Measurements from ENCODE around the gene MACROD2. TPM values are rescaled to one million over a fixed set of nuclear protein-coding genes. Genes with fewer than 3 reads are reported as not detected.
"Not testable (repeated sequence)": the region's sequence is repeated elsewhere in the genome, so short reads cannot be mapped to it uniquely, and the experiment has no call there.

The MACROD2 gene
- polyA plus RNA-seq, 5 donors = 5.3 to 8.3 (median 8.1) TPM

- no peak for DNase-seq
Measured at GRCh38 chr20:15158533-15158932, 1163.2 kb downstream of the MACROD2 start.

GRCh38 chr20:15162079-15162647 is 1166.8 kb downstream of the MACROD2 start:
- no peak for DNase-seq

GRCh38 chr20:15163632-15164031 is 1168.3 kb downstream of the MACROD2 start:
- DNase-seq = no peak

- no peak for DNase-seq
Measured at GRCh38 chr20:15164726-15165125, 1169.4 kb downstream of the MACROD2 start.

- no peak for DNase-seq
Measured at GRCh38 chr20:15166744-15167143, 1171.4 kb downstream of the MACROD2 start.

DNA sequence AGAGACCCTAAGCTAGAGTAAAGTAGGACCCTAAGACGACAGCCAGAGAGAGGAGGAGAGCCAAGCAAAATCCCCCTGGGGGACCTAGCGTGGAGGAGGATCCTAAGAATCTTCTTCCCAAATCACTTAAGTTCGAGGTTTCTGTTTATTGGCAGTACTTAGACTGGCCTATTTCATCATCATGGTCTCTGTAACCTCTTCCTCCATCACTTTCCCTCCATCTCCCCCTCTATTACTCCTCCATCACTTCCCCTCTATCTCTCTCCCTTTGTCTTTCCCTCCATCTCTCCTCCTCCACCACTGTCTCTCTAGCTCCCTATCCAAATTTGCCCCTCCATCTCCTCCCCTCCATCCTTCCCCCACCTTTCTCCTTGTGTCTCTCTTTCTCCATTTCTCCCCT is 1175.7 kb downstream of the MACROD2 start:
- no peak for DNase-seq

DNA sequence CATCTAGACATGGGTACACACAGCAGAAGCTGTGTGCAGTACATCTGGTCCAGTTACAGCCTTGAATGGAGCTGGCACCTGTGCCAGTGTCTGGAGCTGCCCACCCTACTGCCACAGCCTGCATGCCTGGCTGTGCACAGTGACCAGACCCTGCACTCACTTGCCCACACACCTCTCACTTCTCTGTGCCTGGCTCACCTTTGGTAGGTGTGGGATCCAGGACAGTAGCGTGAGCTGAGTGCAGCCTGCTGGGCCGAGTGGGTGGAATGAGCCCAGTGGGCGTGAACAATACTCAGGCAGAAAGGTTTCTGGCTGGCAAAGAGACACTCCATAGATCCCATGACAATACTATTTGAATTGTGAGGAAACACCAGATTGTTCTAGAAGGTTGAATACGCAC is 1181.6 kb downstream of the MACROD2 start:
- DNase-seq = no peak

GRCh38 chr20:15178581-15178980 is 1183.3 kb downstream of the MACROD2 start:
- no peak for DNase-seq

DNA sequence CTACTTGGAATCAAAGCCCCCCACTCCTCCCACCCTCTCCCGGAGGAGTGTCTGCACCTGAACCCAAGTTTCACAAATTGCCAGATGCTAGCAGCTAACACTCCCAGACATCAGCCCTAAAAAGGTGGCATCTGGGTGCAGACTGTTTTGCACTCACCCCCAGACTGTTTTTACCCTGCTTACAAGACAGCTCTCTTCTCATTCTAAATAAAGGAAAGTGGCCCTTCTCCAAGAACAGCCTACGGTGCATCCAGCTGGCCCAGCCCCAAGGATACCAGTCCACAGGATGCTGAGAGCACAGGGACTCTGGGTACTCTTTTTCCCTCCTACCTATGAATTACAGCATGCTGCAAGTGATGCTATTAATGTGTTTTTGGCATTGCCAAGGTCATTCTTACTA is 1184.1 kb downstream of the MACROD2 start:
- no peak for DNase-seq

GRCh38 chr20:15179781-15180180 is 1184.5 kb downstream of the MACROD2 start:
- DNase-seq = no peak

GRCh38 chr20:15185322-15185721 is 1190.0 kb downstream of the MACROD2 start:
- DNase-seq = no peak

DNA sequence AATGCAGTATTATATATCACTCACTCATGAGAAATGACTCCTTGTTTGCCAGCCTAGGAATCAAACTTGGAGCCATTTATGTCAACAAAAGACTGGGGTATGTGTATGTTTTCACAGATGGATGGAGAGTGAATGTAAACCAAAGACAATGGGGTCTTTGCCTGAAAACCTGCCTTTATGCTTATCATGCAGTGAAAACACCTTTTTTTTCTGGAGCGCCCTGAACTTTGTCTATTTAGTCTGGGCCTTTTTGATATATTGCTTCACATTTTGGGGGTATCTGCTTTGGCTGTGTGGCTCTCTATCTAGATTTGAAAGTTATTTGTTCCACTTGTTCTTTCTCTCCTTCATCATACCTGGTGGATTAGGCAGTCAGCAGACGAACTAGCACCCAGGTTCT is 1190.6 kb downstream of the MACROD2 start:
- DNase-seq = no peak

GRCh38 chr20:15187612-15188011 is 1192.3 kb downstream of the MACROD2 start:
- DNase-seq = no peak

DNA sequence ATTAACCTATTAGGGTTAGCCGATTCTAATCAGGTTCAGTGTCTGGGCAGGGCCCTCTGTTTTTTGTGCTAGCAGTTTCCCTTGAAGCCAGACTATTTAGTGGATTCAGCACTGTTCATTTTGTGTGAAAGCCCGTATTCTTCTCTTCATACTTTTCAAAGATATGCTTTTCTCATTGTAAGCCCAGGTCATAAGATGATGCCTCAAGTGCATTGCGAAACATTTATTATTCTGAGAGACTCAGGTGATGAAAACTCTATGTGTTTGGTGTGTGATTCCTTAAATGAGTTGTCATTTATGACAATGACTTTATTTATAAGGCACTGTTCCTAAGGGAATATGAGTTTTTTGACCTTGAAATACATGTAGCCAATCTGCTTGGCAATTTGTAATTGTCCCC is 1193.1 kb downstream of the MACROD2 start:
- DNase-seq = no peak

- DNase-seq = no peak
Measured at GRCh38 chr20:15191082-15191723, 1195.9 kb downstream of the MACROD2 start.

DNA sequence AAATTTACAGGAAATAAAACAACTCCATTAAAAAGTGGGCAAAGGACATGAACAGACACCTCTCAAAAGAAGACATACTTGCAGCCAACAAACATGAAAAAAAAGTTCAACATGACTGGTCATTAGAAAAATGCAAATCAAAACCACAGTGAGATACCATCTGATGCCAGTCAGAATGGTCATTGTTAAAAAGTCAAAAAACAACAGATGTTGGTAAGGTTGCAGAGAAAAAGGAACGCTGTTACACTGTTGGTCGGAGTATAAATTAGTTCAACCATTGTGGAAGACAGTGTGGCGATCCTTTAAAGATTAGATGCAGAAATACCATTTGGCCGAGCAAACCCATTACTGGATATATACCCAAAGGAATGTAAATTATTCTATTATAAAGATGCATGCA is 1200.1 kb downstream of the MACROD2 start:
- DNase-seq = no peak

DNA sequence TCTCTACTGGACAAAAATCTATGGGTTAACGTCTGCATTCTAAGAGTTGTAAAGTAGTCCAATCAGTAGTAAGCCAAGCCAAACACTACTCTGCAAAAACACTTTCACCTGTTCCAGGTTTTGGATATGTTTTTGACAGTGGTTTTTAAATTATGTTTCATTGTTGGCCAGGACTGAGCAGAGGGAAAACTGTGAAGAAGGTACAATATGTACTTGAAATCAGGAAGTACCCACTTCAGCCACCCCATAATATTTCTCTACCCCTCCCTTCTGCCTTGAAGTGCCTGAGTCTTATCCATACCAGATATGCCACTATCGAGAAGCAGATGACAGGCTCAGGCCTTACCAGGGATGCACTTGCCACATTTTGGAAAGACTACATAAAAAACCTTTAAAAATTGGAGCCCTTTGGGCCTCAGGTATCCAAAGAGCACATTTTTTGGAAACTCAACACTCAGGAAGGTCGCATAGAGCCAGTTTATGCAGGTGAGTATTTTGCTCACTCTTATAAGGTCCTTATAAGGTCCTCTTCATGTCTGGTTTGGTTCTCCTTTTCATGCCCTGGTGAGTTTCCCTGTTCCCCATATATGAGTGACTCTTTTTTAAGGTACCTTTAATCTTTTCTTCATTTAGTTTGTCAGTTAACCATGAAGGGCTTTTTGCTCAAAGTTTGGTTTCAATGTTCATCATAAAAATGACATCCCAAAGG is 1201.4 kb downstream of the MACROD2 start:
- no peak for DNase-seq

DNA sequence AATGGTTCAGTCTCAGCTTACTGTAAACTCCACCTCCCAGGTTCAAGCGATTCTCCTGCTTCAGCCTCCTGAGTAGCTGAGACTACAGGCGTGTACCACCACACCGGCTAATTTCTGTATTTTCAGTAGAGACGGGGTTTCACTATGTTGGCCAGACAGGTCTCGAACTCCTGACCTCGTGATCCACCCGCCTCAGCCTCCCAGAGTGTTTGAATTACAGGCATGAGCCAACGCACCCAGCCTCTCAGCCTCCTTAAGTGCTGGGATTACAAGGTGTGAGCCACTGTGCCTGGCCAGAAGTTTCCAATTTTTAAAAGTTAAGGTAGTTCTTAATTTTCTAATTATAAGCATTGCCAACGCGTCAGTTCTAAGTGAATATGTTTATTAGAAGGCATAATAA is 1202.7 kb downstream of the MACROD2 start:
- not testable (repeated sequence) for DNase-seq

DNA sequence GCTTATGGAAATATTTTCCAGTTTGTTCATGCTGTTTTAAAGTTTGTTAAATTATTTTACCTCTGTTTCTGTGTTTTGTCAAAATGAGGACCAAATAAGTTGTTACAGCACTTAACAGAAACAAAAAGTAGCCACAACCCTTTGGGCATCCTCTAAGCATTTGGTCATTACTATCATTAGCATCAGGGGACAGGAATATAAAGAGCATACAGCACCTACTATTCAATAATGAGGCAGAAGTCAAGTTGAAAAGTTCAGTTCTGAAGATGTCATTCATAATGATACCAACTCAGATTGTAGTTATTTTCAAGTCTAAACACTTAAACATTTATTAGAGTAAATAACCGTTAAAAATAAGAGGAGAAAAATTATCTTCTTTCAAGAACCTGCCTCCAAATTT is 1204.4 kb downstream of the MACROD2 start:
- DNase-seq = no peak

GRCh38 chr20:15200147-15200565 is 1204.8 kb downstream of the MACROD2 start:
- no peak for DNase-seq

- no peak for DNase-seq
Measured at GRCh38 chr20:15201602-15202001, 1206.3 kb downstream of the MACROD2 start.

GRCh38 chr20:15204234-15204633 is 1208.9 kb downstream of the MACROD2 start:
- no peak for DNase-seq

DNA sequence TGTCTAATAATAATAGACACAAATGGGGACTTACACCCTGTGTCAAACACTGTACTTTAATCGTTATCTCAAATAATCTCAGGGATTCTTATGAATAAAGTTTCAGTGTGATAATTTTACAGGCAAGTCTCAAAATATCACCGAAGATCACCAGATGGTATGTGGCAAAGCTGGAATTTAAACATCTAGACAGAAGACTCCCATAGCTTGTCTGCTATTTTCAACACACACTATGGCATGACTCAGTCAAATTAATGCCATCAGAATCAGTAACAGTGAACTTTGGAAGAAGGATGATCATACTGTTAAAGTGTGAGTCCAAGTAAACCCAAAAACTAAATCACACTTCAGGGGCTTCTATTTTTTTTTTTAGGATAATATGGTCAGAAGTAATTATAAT is 1209.7 kb downstream of the MACROD2 start:
- no peak for DNase-seq
